Measurements from ENCODE around the gene CIAO3. TPM values are rescaled to one million over a fixed set of nuclear protein-coding genes. Genes with fewer than 3 reads are reported as not detected.

The CIAO3 gene
- total RNA-seq, 1 donor from 2014 or later = 19.3 TPM

- TF ChIP-seq, protein P1, sequence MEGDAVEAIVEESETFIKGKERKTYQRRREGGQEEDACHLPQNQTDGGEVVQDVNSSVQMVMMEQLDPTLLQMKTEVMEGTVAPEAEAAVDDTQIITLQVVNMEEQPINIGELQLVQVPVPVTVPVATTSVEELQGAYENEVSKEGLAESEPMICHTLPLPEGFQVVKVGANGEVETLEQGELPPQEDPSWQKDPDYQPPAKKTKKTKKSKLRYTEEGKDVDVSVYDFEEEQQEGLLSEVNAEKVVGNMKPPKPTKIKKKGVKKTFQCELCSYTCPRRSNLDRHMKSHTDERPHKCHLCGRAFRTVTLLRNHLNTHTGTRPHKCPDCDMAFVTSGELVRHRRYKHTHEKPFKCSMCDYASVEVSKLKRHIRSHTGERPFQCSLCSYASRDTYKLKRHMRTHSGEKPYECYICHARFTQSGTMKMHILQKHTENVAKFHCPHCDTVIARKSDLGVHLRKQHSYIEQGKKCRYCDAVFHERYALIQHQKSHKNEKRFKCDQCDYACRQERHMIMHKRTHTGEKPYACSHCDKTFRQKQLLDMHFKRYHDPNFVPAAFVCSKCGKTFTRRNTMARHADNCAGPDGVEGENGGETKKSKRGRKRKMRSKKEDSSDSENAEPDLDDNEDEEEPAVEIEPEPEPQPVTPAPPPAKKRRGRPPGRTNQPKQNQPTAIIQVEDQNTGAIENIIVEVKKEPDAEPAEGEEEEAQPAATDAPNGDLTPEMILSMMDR (conservative IDR thresholded peaks at IDR 0.05; ENCODE audit: low read depth, low read length) = no peak
- no peak for DNase-seq (ENCODE audit: low read depth)
- H3K4me3 ChIP-seq (ENCODE audit: low read depth, low read length) = no peak overlapping the region
Observed at GRCh38 chr16:768428-768827, 27.6 kb upstream of the CIAO3 start.

DNA sequence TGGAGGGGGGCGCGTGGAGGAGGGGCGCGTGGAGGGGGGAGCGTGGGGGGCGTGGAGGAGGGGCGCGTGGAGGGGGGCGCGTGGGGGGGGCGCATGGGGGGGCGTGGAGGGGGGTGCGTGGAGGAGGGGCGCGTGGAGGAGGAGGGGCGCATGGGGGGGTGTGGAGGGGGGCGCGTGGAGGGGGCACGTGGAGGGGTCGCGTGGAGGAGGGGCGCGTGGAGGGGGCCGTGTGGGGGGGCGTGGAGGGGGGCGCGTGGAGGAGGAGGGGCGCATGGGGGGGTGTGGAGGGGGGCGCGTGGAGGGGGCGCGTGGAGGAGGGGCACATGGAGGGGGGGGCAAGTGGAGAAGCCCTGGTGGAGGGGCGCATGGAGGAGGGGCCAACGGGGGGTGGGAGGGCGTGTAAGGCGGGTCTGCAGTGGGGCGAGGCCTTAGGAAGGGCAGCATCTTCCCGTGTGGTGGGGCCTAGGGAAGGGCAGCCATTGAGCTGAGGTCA, 27.0 kb upstream of the CIAO3 start:
- DNase-seq (ENCODE audit: low read depth) = no peak
- H3K4me3 ChIP-seq (ENCODE audit: low read depth, low read length) = no peak overlapping the region
- TF ChIP-seq, protein P1 (conservative IDR thresholded peaks at IDR 0.05; ENCODE audit: low read depth, low read length) = no peak

- DNase-seq (ENCODE audit: low read depth) = no peak
- TF ChIP-seq, protein P1 (conservative IDR thresholded peaks at IDR 0.05; ENCODE audit: low read depth, low read length) = no peak
- H3K4me3 ChIP-seq (ENCODE audit: low read depth, low read length) = no peak overlapping the region
Observed at GRCh38 chr16:766820-767640, 26.2 kb upstream of the CIAO3 start.

DNA sequence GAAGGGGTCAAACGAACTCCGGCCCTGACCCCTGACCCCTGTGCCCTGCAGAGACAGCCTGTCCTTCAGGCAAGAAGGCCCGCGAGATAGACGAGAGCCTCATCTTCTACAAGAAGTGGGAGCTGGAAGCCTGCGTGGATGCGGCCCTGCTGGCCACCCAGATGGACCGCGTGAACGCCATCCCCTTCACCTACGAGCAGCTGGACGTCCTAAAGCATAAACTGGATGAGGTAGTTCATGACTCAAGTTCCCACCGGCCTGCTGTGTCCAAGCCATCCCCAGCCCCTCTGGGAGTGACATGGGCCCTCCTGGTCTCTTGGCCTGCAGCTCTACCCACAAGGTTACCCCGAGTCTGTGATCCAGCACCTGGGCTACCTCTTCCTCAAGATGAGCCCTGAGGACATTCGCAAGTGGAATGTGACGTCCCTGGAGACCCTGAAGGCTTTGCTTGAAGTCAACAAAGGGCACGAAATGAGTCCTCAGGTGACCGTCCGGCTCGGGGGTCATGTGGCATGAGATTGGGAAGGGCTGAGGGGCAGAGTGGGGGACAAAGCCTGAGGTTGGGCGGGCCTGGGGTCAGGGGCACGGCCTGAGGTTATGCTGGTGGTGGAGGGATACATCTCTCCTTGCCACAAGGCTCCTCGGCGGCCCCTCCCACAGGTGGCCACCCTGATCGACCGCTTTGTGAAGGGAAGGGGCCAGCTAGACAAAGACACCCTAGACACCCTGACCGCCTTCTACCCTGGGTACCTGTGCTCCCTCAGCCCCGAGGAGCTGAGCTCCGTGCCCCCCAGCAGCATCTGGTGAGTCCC, 25.4 kb upstream of the CIAO3 start:
- DNase-seq (ENCODE audit: low read depth) = no peak
- TF ChIP-seq, protein P1 (conservative IDR thresholded peaks at IDR 0.05; ENCODE audit: low read depth, low read length) = no peak
- H3K4me3 ChIP-seq (ENCODE audit: low read depth, low read length) = no peak overlapping the region

- H3K4me3 ChIP-seq (ENCODE audit: low read depth, low read length) = no peak overlapping the region
- DNase-seq (ENCODE audit: low read depth) = no peak
- TF ChIP-seq, protein P1 (conservative IDR thresholded peaks at IDR 0.05; ENCODE audit: low read depth, low read length) = no peak
Observed at GRCh38 chr16:765488-765865, 24.7 kb upstream of the CIAO3 start.

DNA sequence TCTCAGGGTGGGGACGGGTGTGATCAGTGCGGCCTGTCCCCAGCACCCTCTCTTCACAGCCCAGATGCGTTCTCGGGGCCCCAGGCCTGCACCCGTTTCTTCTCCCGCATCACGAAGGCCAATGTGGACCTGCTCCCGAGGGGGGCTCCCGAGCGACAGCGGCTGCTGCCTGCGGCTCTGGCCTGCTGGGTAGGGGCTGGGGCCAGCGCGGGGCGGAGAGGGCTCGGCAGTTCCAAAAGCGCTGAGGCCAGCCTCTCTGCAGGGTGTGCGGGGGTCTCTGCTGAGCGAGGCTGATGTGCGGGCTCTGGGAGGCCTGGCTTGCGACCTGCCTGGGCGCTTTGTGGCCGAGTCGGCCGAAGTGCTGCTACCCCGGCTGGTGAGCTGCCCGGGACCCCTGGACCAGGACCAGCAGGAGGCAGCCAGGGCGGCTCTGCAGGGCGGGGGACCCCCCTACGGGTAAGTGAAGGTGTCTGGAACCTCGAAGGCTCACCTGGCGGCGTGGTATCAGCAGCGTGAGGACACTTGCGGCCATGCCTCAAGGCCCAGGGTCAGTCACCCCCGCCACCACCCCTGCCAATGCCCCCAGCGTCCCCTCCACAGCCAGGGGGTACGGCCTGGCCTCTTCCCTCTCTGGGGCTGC, 24.2 kb upstream of the CIAO3 start:
- no peak overlapping the region for H3K4me3 ChIP-seq (ENCODE audit: low read depth, low read length)
- no peak for DNase-seq (ENCODE audit: low read depth)
- TF ChIP-seq, protein P1 (conservative IDR thresholded peaks at IDR 0.05; ENCODE audit: low read depth, low read length) = no peak
